ENCODE data around the gene PARS2. TPM values are rescaled to one million over a fixed set of nuclear protein-coding genes. Genes with fewer than 3 reads are reported as not detected.

The PARS2 gene
- total and polyA plus RNA-seq, 2 experiments from 2014 or later = 11.9 to 17.7 TPM

GRCh38 chr1:54772951-54773350 is 8.6 kb upstream of the PARS2 start:
- no peaks in the 10 kb centered on the region for H3K27me3 ChIP-seq

GRCh38 chr1:54768093-54768492 is 3.8 kb upstream of the PARS2 start:
- H3K27me3 ChIP-seq = no peaks in the 10 kb centered on the region
- no peak overlapping the region for H3K27ac ChIP-seq
- DNase-seq (ENCODE audit: low read depth in 1 of 2, low spot score in 1 of 2) = peak in 1 of 2 donors; percentile 12

More at GRCh38 chr1:54772951-54773350, 8.6 kb upstream of the PARS2 start:
- no peaks in the 10 kb centered on the region for H3K36me3 ChIP-seq
- no peak for DNase-seq (ENCODE audit: low read depth in 1 of 2, low spot score in 1 of 2)
- no peak for TF ChIP-seq CTCF (IDR thresholded peaks at IDR 0.05; ENCODE audit: low read depth, low read length)
- H3K9me3 ChIP-seq (ENCODE audit: low read depth) = no peaks in the 10 kb centered on the region
- no peak overlapping the region for H3K4me3 ChIP-seq
- H3K27ac ChIP-seq = no peak overlapping the region
- no peaks in the 10 kb centered on the region for H3K4me1 ChIP-seq (ENCODE audit: low read depth)

DNA sequence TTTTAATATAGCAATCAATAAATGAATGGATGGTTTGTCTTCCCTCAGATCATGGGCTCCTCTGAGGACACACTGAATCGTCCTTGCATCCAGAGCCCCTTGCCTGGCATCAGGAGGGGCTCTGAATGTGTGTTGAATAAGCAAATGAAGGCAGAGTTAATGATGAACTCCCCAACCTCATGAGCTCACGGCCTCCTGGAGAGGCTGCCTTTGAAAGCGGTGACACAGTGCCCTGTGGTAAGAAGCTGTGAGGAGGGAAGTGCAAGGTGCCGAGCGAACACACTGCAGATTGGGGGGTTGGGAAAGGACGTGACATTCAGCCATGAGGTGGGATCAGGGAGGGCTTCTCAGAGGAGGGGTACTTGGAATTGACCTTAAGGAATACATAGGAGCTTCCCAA is 3.2 kb upstream of the PARS2 start:
- TF ChIP-seq CTCF (IDR thresholded peaks at IDR 0.05; ENCODE audit: low read depth, low read length) = no peak
- Histone ChIP-seq H3K4me1 (ENCODE audit: low read depth) (peaks cover 6% of the 10 kb centered on the region), H3K36me3 (no peaks in the 10 kb centered on the region), H3K4me3 (no peak overlapping the region), H3K27me3 (no peaks in the 10 kb centered on the region), H3K9me3 (ENCODE audit: low read depth) (no peaks in the 10 kb centered on the region), H3K27ac (no peak overlapping the region)
- no peak for DNase-seq (ENCODE audit: low read depth in 1 of 2, low spot score in 1 of 2)

More at GRCh38 chr1:54768093-54768492, 3.8 kb upstream of the PARS2 start:
- Histone ChIP-seq H3K9me3 (ENCODE audit: low read depth) (no peaks in the 10 kb centered on the region), H3K4me1 (ENCODE audit: low read depth) (peaks cover 5% of the 10 kb centered on the region), H3K36me3 (no peaks in the 10 kb centered on the region), H3K4me3 (no peak overlapping the region)
- peak; percentile 7 for TF ChIP-seq CTCF (IDR thresholded peaks at IDR 0.05; ENCODE audit: low read depth, low read length)

GRCh38 chr1:54766726-54767125 is 2.4 kb upstream of the PARS2 start:
- TF ChIP-seq CTCF (IDR thresholded peaks at IDR 0.05; ENCODE audit: low read depth, low read length) = no peak
- no peak for DNase-seq (ENCODE audit: low read depth in 1 of 2, low spot score in 1 of 2)
- H3K4me3 ChIP-seq = no peak overlapping the region
- H3K27me3 ChIP-seq = no peaks in the 10 kb centered on the region
- H3K36me3 ChIP-seq = no peaks in the 10 kb centered on the region
- no peak overlapping the region for H3K27ac ChIP-seq
- no peaks in the 10 kb centered on the region for H3K9me3 ChIP-seq (ENCODE audit: low read depth)
- H3K4me1 ChIP-seq (ENCODE audit: low read depth) = peaks cover 6% of the 10 kb centered on the region

GRCh38 chr1:54764922-54765561 is 719 bp upstream of the PARS2 start:
- Histone ChIP-seq H3K27ac (no peak overlapping the region), H3K4me1 (ENCODE audit: low read depth) (peaks cover 6% of the 10 kb centered on the region), H3K4me3 (peak overlapping the region; percentile 37), H3K27me3 (no peaks in the 10 kb centered on the region), H3K9me3 (ENCODE audit: low read depth) (no peaks in the 10 kb centered on the region), H3K36me3 (no peaks in the 10 kb centered on the region)
- no peak for TF ChIP-seq CTCF (IDR thresholded peaks at IDR 0.05; ENCODE audit: low read depth, low read length)
- no peak for DNase-seq (ENCODE audit: low read depth in 1 of 2, low spot score in 1 of 2)

Measured in cardiac muscle cell (in vitro differentiated cells and primary cell).